C1 segment of cervical spinal cord (tissue), 14 donors: ENCODE measurements around the gene TOR2A.
A peak's percentile ranks its signal among the peaks of the same experiment; 100 is the strongest.
"Not testable (repeated sequence)": the region's sequence is repeated elsewhere in the genome, so short reads cannot be mapped to it uniquely, and the experiment has no call there.

ENCODE experiments used
- DNase-seq, 14 donors: peaks; one replicate each; lab custom pipeline; 2025; lab: John Stamatoyannopoulos, UW

Gene TOR2A

DNA sequence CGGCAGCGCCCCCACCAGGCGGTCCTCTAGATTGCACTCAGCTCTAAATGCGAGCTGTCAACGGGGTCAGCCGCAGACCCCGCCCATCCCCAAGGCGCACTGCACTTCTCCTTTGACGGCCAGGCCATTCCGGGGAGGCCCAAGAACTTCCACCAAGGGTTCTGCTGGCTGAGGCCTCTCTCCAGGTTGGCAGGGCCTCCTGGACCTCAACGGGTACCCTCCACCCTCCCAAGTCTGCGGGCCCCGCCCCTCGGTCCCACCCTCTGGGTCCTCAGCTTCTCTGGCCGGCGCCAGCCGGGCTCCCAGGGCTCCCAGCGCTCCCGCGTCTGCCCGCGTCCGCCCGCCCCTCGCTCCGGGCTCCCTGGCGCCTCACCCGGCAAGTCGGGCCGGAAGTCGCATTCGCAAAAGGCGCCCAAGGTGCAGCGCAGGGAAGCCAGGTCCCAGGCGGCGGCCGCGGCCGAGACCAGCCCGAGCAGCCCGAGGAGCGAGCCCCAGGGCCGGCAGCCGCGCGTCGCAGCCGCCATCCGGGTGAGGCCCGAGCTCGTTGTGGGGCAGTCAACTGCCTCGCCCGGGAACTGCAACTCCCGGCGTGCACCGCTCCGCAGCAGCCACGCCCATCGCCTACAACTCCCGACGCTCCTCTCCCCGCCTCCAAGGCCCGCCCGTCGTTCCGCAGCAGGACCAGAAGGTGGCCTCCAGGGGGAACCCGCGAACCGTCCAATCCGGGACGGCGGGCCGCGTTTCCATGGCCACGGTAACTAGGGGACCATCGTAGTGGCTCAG lies at the start of gene TOR2A:
TOR2A (minus strand) TSS at position 548 of the 783 bp plus-strand sequence; CDS start at position 524, 24 bp downstream.
- DNase-seq = peak; percentile 77 to 97 (median 93)

DNA sequence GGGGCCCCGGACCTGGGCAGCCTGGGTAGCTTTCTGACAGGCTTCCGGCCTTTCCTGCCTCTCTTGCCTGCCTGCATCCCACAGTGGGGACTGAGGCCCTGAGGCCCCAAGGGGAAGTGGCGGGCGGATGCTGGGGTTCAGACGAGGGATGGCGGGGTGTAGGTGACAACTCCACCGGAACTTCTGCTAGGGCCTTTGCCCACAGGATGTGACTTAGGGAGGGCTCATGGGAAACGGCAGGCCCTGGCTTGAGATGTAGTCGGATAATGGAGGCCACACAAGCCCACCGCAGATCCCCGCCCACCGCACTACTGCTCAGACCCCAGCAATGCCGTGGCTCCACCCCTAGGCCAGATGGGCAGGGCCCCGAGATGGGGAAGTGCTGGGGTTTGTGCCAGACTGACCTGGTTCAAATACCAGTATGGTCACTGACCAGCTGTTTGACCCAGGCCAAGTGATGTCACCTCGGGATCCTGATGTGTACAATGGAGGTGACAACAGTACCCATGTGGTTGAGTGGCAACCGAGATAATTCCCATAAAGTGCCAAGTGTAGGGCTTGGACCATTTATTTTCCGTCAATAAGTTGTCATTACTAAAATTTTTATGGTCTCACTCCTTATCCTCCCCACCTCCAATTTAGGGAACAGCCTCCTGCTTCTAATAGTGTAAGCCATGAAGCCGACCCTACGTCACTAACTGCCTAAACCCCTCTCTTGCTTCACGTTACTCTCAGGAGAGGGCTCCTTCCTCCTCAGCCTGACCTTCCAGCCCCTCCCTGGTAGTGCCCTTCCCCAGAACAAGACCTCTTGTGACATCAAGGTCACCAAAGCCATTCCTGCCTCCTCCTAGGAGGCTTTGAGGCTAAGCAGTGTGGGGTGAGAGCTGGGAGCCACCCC lies 48.3 kb upstream of the TOR2A start:
- DNase-seq = peak in 6 of 14 donors; percentile 35 to 52 (median 44)

DNA sequence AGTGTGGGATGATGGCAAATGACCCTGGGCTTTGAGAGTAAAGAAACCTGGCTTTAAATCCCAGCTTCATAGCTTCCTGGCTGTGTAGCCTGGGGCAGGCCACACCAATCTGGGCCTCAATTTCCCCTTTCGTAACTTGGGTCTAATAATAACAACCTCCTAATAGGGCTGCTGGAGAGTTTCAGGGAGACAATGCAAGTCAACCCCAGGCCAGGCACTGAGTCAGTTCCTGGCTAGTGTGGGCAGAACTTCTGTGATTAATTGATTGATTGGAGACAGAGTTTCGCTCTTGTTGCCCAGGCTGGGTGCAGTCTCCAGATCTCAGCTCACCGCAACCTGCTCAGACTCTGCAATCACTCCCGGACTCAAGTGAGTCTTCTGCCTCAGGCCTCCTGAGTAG lies 46.7 kb upstream of the TOR2A start:
- DNase-seq = no peak

DNA sequence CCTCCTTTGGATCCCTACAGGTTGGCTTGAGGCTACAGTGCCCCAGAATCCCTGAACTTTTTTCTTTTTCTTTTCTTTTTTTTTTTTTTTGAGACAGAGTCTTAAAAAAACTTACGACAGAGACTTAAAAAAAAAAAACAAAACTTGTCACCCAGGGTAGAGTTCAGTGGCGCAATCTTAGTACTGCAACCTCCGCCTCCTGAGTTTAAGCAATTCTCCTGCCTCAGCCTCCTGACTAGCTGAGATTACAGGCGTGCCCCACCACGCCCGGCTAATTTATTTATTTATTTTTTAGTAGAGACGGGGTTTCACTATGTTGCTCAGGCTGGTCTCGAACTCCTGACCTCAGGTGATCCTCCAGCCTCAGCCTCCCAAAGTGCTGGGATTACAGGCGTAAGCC lies 45.8 kb upstream of the TOR2A start:
- not testable (repeated sequence) for DNase-seq

DNA sequence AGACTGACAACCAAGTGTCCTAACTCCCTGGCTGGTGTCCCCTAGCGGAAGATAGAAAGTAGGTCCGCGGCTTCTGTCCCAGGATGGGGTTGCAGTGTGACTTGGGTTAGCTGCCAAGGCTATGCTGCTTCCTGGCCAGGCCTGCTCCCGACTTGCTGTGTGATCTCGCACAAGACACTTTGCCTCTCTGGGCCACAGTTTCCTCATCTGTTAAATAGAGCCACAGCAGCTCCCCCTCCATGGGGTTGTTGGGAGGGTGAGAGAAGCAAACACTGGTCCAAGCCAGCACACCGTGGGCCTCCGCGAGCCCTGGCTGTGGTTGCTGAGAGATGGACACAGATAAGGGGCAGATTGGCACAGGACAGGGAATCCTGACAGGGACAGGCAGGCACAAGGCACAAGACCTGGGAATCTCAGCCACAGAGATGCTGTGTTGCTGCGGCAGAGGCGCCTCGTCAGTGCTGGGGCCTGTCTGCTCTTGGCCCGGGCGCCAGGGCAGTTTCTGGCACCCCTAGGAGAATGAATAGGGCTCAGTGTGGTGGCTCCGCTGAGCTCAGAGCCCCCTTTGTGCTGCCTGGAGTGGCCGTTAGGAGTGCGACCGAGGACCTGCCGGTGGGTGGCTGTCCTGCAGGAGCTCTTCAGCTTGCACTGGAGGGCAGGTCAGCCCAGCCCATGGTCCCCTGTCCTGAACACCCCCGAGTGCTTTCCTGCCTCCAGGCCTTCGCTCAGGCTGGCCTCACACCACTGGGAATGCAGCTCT lies 45.2 kb upstream of the TOR2A start:
- DNase-seq = peak in 7 of 14 donors; percentile 26 to 76 (median 49)

DNA sequence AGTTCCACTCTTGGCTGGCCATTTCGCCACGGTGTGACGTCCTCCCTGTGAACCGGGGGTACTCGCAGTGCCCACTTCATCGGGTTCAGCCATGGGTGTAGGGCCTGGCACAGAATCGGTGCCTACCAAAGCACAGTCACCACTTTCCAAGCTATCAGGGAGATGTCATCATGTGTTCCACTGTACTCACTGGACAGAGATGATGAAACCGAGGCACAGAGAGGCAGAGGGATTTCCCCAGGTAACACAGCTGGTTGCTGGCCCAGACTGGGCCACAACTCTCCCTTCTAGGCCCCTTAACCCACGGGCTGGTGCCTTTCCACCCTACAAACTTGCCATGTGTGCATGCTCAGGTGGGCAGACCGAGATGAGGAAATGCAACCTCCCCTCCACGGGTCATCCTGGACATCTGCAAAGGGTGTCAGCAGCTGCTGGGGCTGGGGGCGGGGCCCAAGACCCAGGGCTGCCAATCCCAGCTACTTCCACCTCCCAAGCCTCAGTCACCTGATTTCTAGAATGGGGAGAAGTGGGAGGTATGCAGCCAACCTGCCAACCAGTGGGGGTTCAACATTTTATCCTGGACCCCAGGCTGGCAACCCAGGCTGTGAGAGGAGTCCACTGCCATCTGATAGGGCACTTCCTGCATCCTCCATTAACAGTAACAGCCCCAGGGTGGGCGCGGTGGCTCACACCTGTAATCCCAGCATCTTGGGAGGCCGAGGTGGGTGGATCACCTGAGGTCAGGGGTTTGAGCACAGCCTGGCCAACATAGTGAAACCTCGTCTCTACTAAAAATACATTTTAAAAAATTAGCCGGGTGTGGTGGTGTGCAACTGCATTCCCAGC lies 44.3 kb upstream of the TOR2A start:
- DNase-seq = peak in 1 of 14 donors; percentile 21

DNA sequence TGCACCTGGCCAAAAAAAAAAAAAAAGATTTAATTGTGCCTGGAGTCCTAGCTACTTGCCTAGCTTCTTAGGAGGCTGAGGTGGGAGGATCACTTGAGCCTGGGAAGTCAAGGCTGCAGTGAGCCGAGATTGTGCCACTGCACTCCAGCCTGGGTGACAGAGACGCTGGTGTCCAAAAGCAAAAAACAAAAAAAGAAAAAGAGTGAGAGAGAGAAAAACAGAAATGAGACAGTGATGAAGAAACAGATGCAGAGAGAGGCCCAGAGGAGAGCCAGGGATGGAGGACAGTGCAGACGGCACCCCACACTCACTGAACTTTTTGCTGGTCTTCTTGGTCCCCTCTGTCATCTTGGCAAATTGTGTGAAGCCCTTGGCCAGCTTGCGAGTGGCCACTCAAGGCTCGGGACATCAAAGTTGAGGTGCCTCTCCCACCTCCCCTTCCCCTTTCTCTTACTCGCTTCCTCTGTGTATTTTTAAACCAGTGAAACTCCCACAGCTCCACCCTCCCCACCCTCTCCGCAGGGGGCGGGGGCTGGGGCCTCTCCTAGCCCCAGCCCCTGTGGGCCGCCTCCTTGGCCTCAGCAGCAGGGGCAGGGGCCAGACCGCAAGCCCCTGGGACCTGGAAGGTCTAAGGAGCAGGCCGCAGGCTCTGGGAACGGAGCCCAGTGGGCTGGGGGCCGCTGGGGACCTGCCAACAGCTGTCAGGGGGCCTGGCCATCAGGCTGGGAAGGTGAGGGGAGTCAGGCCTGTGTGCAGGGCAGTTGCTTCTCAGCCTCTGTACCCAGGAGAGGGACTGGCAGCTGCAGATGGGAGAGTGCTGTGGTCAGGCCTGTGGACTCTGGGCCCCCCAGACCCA lies 43.4 kb upstream of the TOR2A start, which contains the start of gene SH2D3C:
SH2D3C (minus strand) TSS at position 387 of the 856 bp plus-strand sequence; CDS start at position 348, 39 bp downstream.
- peak in 4 of 14 donors; percentile 17 to 40 (median 21) for DNase-seq

DNA sequence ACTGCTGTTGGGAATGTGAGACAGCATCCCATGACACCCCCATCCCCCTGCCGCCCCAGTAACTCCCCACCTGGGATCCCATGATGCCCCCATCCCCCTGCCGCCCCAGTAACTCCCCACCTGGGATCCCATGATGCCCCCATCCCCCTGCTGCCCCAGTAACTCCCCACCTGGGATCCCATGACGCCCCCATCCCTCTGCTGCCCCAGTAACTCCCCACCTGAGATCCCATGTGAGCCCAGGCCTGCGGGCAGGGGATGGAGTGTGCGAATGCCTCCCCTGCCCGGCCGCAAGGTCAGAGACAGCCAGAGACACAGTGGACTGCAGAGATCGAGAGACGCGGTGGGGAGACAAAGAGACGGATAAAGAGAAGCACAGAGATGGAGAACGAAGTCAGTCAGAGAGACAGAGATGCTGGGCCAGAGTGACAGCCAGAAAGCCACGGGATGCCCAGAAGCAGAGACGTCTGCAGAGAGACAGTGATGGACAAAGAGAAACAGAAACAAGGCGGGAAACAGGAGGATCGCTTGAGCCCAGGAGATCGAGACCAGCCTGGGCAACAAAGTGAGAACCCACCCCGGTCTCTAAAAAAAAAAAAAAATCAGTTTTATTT lies 42.4 kb upstream of the TOR2A start:
- no peak for DNase-seq

DNA sequence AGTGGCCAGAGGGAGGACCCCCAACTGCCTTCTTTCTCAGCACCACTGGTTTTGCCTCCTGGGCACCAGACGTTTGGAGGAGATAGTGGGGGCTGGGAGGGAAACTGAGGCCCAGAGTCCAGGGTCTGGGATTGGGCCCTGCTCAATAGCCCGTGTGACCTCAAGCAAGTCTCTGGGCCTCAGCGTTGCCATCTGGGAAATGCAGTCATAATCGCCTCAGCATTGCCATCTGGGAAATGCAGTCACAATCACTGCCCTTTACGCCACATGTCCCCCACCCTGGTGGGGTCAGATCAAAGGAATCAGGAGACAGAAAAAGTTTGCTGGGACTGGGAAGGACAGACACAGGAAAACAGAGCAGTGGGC lies 41.8 kb upstream of the TOR2A start:
- no peak for DNase-seq

DNA sequence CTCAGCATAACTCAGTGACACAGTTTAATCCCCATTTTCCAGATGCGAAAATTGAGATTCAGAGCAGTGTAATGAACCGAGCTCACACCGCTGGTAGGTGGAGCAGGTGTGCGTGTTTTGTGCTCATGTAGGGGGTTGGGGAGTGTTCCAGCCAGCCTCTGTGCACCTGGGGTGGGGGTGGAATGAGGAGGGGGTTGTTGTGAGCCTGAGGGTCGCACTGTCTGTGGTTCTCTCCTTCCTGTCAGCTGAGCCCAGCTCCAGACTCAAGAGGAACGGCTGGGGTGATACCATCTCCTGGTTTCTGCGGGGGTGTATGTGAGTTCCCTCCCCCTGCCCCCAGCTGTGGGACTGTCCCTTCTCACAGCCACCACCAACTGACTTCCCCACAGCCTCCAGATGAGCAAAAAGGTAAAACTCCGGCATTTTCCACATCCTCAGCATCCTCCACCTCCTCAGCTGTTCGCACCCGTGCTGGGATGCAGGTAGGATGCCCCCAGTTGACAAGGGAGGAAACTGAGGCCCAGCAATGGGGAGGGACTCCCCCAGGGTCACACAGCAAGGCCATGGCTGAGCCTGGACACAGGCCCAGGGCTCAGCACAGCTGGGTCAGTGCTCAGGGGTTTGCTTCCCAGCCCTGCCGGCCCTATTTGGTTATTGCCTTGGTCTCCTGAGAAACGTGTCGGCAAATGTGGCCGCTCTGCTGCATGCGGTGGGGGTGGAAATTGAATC lies 41.3 kb upstream of the TOR2A start:
- peak in 5 of 14 donors; percentile 18 to 37 (median 28) for DNase-seq

DNA sequence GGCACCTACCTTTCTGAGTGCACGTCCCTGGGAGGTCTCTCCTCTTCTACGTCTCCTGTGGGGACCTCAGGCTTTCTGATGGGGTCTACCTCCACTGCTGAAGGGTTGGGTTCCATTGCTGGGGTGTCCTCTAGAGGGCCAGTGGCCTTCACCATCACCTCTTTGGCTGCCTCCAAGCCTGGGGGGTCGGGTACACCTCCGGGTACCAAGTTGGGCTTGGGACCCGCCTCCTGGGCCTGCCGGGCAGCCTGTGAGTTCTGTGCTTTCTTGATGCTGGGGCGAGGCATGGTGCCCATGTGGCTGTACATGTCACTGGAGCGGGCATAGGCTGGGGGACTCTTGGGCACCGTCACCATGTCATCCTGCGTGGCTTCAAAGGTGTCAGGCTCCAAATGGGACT lies 38.9 kb upstream of the TOR2A start:
- no peak for DNase-seq

DNA sequence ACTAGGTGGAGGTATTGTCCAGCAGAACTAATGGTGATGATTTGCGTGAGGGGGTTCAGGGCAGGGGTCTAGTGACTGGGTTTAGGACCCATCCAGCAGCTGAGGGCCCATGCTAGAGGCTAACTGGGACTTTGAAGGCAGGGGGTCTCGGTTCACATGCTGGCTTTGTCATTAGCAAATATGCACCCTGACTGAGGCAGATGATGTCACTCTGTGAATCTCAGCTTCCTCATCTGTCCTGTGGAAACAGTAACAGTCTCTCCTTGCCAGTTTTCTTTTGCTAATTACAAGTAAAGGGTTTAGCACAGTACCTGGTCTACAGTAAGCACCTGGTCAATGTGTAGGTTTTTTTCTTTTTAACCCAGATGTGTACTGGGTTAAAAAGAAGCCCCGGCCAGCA lies 38.2 kb upstream of the TOR2A start:
- DNase-seq = no peak

DNA sequence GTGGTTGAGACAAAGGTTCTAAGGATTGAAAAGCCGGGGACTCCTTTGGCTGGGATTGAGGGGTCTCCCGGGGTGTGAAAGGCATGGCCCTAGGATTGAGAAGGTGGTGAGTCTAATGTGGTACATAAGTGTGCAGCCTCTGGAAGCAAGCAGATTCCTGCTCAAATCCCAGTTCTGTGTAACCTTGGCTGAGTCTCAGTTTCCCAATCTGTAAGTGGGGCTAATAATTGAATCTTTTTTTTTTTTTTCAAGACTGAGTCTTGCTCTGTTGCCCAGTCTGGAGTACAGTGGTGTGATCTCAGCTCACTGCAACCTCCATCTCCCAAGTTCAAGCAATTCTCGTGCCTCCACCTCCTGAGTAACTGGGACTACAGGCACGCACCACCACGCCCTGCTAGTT lies 37.5 kb upstream of the TOR2A start:
- no peak for DNase-seq

DNA sequence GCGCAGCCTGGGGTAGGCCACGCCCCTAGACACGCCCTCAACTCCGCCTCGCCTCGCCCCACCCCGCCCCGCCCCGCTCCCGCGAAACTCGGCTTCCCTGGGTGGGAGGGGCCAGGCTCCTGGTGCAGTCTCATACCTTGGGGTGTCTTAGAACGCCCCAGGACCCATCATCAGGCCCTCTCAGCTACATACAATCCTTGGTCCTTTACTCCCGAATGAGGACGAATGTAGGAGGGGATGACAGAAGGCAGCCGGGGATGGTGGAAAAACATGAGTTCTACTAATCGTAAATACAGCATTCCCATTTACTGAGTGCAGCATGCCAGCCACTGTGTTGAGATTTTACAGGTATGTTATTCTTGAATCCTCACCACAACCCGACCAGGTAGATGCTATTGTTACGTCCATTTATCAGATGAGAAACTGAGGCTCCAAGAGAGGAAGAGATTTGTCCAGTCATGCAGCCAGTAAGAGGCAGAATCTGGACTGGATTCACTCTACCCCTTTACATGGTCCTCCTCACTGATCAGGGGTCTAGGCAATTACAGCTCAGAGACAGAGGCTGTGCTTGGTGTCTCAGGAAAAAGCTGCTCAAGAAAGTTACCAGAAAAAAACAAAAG lies 36.6 kb upstream of the TOR2A start:
- DNase-seq = no peak

DNA sequence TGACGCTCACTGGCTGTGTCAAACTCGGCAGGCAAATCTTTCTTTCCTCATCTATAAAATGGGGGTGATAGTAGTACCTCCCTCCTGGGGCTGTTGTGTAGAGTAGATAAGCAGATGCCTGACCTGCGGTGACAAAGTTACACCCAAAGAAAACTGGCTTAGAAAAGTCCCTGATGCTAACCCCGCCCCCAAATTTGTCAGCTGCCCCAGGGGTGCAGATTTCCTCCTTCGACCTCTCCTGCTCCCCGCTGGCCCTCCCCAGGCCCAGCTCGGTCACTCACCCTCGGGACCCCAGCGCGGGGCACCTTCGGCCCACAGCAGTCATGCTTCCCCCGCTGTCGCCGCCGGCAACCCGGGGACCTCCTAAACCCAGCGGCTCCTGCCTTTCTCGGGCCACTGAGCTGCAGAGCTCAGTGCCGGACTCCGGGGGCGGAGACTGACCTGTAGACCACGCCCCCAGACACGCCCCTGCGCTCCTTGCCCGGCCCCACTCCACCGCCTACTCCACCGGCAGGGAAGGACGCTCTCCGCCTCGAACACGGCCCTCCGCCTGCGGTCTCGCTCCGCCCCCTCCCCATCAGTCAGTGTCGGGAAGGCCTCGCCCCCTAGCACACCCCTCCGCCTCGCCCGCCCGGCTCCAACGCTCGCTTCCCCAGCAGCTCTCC lies 35.9 kb upstream of the TOR2A start:
- peak; percentile 42 to 94 (median 83) for DNase-seq

DNA sequence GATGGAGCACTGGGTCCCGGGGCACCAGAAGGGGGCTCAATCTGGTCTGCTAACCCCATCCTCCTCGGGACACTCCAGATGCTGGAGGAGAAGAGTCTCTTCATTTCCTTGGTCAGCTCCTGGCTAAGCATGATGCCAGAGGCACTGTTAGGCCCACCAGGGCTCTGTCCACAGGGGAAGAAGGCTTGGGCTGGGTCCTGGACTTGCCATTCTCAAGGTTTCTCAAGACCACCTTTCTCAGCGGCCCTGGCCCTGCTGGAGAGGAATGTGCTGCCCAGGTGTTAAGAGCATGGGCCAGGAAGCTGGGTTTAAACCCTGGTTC lies 35.5 kb upstream of the TOR2A start:
- DNase-seq = no peak

DNA sequence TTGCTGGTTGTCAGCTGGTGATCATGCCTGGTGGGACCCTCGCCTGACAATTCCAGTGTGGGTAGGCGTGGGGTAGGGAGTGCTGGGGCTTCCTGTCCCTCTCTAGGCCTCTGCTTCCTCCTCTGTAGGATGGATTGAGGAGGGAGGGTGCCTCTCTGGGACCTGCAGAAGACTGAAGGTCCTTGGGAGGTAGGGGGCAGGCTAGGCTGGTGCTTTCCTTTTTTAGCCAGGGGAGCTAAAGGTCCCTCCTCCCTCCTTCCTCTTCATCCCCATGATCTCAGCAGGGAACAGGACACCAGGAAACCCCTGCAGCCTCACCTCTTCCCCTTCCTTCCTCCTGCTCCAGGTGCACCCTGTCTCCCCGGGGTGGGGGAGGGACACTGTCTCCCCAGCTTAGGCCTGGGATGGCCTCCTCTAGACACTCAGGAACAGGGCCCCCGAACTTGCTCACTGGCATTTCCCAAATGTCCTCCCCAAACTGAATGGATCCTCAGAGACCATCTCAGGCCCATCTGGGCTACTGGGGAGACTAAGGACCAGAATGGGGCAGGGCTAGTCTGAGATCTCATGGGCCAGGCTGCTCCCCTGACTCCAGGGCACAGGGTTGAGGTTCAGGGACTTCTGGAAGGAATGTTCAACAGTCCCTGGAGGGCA lies 35.0 kb upstream of the TOR2A start:
- DNase-seq = no peak
